Left forelimb (tissue), 1 donor: Measurements from ENCODE around the gene NCDN.
"Not testable (repeated sequence)": the region's sequence is repeated elsewhere in the genome, so short reads cannot be mapped to it uniquely, and the experiment has no call there.

Source experiments
- DNase-seq: peaks from one replicate; pipeline ENCODE4 v3.0.0-alpha.2; 2018; ENCODE audit warnings: low spot score

NCDN gene

GRCh38 chr1:35569936-35570335 lies 12.3 kb downstream of the NCDN start:
- no peak for DNase-seq

DNA sequence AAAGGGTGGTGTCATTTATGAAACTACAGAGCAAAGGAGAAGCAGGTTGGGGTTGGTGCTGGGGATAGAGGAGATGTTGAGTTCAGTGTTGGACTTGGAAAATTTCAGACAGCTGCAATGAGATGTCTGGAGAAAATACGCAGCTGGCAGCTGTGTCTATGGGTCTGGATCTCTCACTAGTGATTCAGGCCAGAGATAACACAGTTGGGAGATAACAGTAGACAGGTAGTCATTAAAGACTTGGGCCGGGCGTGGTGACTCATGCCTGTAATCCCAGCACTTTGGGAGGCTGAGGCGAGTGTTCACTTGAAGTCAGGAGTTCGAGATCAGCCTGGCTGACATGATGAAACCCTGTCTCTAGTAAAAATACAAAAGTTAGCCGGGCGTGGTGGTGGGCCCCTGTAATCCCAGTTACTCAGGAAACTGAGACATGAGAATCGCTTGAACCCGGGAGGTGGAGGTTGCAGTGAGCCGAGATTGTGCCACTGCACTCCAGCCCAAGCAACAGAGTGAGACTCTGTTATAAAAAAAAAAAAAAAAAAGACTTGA lies 13.1 kb downstream of the NCDN start:
- DNase-seq = no peak

DNA sequence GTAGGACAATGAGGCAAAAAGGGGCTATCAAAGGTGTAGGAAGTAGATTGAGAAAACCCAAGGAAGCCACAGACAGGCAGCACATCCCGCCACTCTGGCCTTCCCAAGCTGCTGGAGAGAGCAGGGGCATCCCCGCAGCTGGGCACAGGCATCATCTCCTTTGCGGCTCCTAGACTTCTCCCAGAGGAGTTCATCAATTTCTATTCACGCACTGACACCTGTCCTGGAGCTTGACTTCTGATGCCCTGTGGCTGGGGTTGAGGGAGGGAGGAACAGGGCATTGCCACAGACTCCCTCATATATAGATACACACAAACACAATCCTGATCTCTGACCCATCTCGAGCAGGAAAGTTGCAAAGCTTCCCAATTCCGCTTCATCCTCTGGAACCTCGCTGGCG lies 13.7 kb downstream of the NCDN start:
- DNase-seq = peak; percentile 47

DNA sequence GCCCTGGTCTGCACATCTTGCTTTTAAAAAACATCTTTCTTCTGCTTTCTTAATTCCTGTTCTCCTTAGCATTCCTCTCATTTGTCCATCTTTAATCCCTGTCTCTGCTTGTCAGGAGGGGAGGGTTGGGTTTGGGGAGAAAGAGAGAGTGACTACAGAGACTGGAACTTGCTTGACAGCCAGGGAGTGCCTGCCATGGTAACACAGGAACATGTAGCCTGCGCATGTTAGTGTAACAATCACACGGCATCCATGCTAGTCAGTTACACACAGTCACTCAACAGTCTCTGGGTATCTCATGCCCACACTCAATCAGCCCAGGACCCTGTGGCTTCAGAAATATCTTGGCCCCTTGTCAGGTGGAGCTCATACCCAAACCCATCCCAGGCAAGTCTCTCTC lies 14.7 kb downstream of the NCDN start:
- DNase-seq = no peak

GRCh38 chr1:35573198-35574124 lies 15.9 kb downstream of the NCDN start, which contains the start of gene TFAP2E:
Gene TFAP2E (plus strand): TSS chr1:35573314. CDS start chr1:35573578, 264 bp downstream.
- peak; percentile 69 for DNase-seq

- no peak for DNase-seq
Measured at GRCh38 chr1:35574125-35574654, 16.6 kb downstream of the NCDN start.

- no peak for DNase-seq
Measured at GRCh38 chr1:35574655-35575415, 17.2 kb downstream of the NCDN start.

DNA sequence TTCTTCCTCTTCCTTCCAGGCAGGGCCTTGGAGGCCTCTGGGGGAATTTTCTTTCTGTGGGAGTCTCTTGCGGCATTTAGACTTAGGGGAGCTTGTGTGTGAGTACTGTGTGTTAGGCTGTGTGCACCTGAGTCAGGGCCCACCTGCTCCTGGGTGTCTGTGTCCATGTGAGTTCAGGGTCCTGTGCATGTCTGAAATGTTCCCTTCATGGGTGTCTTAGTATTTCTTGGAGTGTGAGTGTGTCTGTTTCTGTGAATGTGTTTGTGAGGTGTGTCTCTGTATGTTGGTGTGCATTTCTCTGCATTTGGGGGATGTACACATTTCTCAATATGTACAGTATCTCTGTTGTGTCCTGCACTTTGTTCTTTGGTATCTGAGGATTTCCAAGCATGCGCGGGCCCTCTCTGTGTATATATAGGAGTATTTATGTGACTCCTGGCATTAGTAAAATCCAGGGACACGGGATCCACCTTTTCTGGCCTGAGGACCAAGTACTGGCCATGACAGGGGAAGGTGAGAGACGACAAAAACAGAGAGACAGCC lies 17.9 kb downstream of the NCDN start:
- no peak for DNase-seq

- no peak for DNase-seq
Measured at GRCh38 chr1:35576061-35576765, 18.6 kb downstream of the NCDN start.

GRCh38 chr1:35576766-35577070 lies 19.1 kb downstream of the NCDN start:
- not testable (repeated sequence) for DNase-seq

DNA sequence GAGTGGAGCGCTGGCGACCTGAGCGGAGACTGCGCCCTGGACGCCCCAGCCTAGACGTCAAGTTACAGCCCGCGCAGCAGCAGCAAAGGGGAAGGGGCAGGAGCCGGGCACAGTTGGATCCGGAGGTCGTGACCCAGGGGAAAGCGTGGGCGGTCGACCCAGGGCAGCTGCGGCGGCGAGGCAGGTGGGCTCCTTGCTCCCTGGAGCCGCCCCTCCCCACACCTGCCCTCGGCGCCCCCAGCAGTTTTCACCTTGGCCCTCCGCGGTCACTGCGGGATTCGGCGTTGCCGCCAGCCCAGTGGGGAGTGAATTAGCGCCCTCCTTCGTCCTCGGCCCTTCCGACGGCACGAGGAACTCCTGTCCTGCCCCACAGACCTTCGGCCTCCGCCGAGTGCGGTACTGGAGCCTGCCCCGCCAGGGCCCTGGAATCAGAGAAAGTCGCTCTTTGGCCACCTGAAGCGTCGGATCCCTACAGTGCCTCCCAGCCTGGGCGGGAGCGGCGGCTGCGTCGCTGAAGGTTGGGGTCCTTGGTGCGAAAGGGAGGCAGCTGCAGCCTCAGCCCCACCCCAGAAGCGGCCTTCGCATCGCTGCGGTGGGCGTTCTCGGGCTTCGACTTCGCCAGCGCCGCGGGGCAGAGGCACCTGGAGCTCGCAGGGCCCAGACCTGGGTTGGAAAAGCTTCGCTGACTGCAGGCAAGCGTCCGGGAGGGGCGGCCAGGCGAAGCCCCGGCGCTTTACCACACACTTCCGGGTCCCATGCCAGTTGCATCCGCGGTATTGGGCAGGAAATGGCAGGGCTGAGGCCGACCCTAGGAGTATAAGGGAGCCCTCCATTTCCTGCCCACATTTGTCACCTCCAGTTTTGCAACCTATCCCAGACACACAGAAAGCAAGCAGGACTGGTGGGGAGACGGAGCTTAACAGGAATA lies 19.7 kb downstream of the NCDN start:
- DNase-seq = no peak

- DNase-seq = no peak
Measured at GRCh38 chr1:35580949-35581388, 23.4 kb downstream of the NCDN start.

DNA sequence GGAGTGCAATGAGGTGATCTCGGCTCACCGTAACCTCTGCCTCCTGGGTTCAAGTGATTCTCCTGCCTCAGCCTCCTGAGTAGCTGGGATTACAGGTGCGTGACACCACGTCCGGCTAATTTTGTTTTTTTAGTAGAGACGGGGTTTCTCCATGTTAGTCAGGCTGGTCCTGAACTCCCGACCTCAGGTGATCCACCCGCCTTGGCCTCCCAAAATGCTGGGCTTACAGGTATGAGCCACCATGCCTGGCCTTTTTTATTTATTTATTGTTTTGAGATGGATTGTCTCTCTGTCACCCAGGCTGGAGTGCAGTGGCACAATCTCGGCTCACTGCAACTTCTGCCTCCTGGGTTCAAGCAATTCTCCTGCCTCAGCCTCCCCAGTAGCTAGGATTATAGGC lies 24.0 kb downstream of the NCDN start:
- not testable (repeated sequence) for DNase-seq

- no peak for DNase-seq
Measured at GRCh38 chr1:35585281-35585680, 27.7 kb downstream of the NCDN start.

GRCh38 chr1:35585805-35586204 lies 28.2 kb downstream of the NCDN start:
- not testable (repeated sequence) for DNase-seq

GRCh38 chr1:35586808-35587207 lies 29.2 kb downstream of the NCDN start:
- DNase-seq = no peak

DNA sequence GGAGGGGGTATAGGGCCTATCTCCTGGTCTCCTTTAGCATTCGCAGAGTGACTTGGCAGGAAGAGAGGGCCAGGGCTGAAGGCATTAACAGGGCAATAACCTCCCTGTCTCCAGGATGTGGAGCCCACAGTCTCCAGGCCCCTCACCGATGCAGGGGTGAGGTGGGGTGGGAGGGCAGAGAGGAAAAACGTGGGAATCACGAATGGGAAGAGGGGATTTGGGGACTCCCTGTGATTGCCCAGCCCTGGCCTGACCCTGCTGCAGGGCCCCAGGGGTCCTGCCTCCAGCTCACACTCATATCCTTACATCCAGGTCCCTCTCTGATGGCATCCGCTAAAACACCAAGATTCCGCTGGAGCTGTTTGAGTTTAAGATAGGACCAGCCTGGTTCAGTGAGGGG lies 30.1 kb downstream of the NCDN start:
- DNase-seq = no peak

DNA sequence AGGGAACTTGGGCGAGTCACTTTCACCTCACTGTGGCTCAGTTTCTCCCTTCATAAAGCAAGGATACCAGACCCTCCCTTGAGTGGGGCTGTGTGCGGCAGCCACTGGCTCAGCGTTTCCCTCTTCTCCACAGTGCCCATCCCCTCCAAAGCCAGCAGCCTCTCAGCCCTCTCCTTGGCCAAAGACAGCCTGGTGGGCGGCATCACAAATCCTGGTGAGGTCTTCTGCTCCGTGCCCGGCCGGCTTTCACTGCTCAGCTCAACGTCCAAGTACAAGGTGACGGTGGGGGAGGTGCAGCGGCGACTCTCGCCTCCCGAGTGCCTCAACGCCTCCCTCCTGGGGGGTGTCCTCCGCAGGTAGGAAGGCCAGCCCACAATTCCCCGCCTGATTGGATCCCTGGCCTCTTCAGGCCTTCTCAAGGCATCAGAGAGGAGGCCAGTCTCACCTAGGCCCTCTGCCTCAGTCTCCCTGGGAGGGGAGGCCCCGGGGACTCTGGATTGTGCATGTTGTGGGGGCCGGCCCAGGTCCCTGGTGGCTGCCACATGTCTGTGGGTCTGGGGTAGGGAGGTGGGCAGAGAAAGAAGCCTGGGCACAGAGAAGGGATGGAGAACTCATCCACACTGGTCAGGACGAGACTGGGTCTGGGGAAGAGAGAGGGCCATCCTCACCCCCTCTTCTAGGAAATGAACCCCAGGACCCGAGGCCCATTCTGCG lies 30.8 kb downstream of the NCDN start:
- no peak for DNase-seq

- peak; percentile 44 for DNase-seq
Measured at GRCh38 chr1:35589516-35590427, 32.2 kb downstream of the NCDN start.
